HEK293 (cell line): Measurements from ENCODE around the gene CPA4.

ENCODE experiments used
- CTCF ChIA-PET: fragments of 350-600 bp; formaldehyde crosslinking; extraction: SDS; loops from one replicate; lab custom pipeline; 2021; ENCODE audit warnings: antibody characterized with exemption; lab: Yijun Ruan, JAX
- POLR2A ChIA-PET: fragments of 300-600 bp; formaldehyde crosslinking; extraction: SDS; loops from one replicate; lab custom pipeline; 2020; ENCODE audit warnings: antibody characterized with exemption, inconsistent platforms; lab: Yijun Ruan, JAX
- H3K27ac ChIP-seq: fragments of 200-500 bp; sonication (Bioruptor generic); 2 replicates; pipeline ENCODE4 v1.5.1; 2014; ENCODE audit warnings: low read depth, low read length, control low read depth, inconsistent platforms; ENCODE audit errors: extremely low read depth
- H3K36me3 ChIP-seq, 2 experiments: fragments of 200-500 bp in 1 of 2; sonication (Bioruptor generic) in 1 of 2; 1 replicate in 1 of 2; 2 replicates in 1 of 2; pipeline ENCODE4 v1.5.1; 2014 to 2017; ENCODE audit warnings: inconsistent platforms in 2 of 2, low read length in 2 of 2; ENCODE audit not compliant: control insufficient read depth in 2 of 2, insufficient read depth in 1 of 2
- H3K4me1 ChIP-seq: fragments of 200-500 bp; sonication (Bioruptor generic); 2 replicates; pipeline ENCODE4 v1.5.1; 2014; ENCODE audit warnings: mild to moderate bottlenecking, low read length, inconsistent platforms; ENCODE audit not compliant: control insufficient read depth, insufficient read depth
- H3K4me3 ChIP-seq: 2 replicates; pipeline ENCODE4 v1.5.1; 2011; ENCODE audit warnings: low read depth, mild to moderate bottlenecking, control low read depth, low read length, moderate library complexity
- H3K9me3 ChIP-seq: fragments of 200-500 bp; sonication (Bioruptor generic); 2 replicates; pipeline ENCODE4 v1.5.1; 2014; ENCODE audit warnings: low read depth, low read length, inconsistent platforms; ENCODE audit not compliant: control insufficient read depth, insufficient read depth
- KLF7 ChIP-seq: fragments of 450-650 bp; formaldehyde crosslinking; IDR thresholded peaks from 2 replicates; pipeline ENCODE4 v1.5.1; 2016; ENCODE audit warnings: missing biosample characterization, missing genetic modification characterization, borderline replicate concordance
- REST ChIP-seq: fragments of 450-650 bp; formaldehyde crosslinking; IDR thresholded peaks from 2 replicates; pipeline ENCODE4 v1.5.1; 2016; ENCODE audit warnings: missing biosample characterization, missing genetic modification characterization
- ZBTB17 ChIP-seq: fragments of 450-650 bp; formaldehyde crosslinking; IDR thresholded peaks from 2 replicates; pipeline ENCODE4 v1.5.1; 2016; ENCODE audit warnings: missing biosample characterization, missing genetic modification characterization
- ZBTB49 ChIP-seq: fragments of 450-650 bp; formaldehyde crosslinking; IDR thresholded peaks from 2 replicates; pipeline ENCODE4 v1.5.1; 2016; ENCODE audit warnings: missing biosample characterization, missing genetic modification characterization, low read depth
- ZFP3 ChIP-seq: fragments of 450-650 bp; formaldehyde crosslinking; IDR thresholded peaks from 2 replicates; pipeline ENCODE4 v1.5.1; 2016; ENCODE audit warnings: low read depth, missing biosample characterization, missing genetic modification characterization
- ZNF16 ChIP-seq: fragments of 450-650 bp; formaldehyde crosslinking; IDR thresholded peaks from 2 replicates; pipeline ENCODE4 v1.5.1; 2016; ENCODE audit warnings: low read depth, missing biosample characterization, missing genetic modification characterization
- ZNF19 ChIP-seq: fragments of 450-650 bp; formaldehyde crosslinking; IDR thresholded peaks from 2 replicates; pipeline ENCODE4; 2016; ENCODE audit warnings: missing biosample characterization, missing genetic modification characterization, low read depth
- ZNF223 ChIP-seq: fragments of 450-650 bp; formaldehyde crosslinking; IDR thresholded peaks from 2 replicates; pipeline ENCODE4 v1.5.1; 2016; ENCODE audit warnings: missing biosample characterization, missing genetic modification characterization
- ZNF24 ChIP-seq: fragments of 450-650 bp; formaldehyde crosslinking; IDR thresholded peaks from 2 replicates; pipeline ENCODE4 v1.5.1; 2016; ENCODE audit warnings: missing biosample characterization, missing genetic modification characterization
- ZNF302 ChIP-seq: fragments of 450-650 bp; formaldehyde crosslinking; IDR thresholded peaks from 2 replicates; pipeline ENCODE4 v1.5.1; 2016; ENCODE audit warnings: missing biosample characterization, missing genetic modification characterization, low read depth
- ZNF354C ChIP-seq: fragments of 450-650 bp; formaldehyde crosslinking; IDR thresholded peaks from 2 replicates; pipeline ENCODE4 v1.5.1; 2016; ENCODE audit warnings: missing biosample characterization, missing genetic modification characterization, low read depth, borderline replicate concordance
- ZNF473 ChIP-seq: fragments of 450-650 bp; formaldehyde crosslinking; IDR thresholded peaks from 2 replicates; pipeline ENCODE4 v1.5.1; 2017; ENCODE audit warnings: missing biosample characterization, missing genetic modification characterization
- ZNF48 ChIP-seq: fragments of 450-650 bp; formaldehyde crosslinking; IDR thresholded peaks from 2 replicates; pipeline ENCODE4 v1.5.1; 2016; ENCODE audit warnings: missing biosample characterization, missing genetic modification characterization
- ZNF548 ChIP-seq: fragments of 450-650 bp; formaldehyde crosslinking; IDR thresholded peaks from 2 replicates; pipeline ENCODE4 v1.5.1; 2016; ENCODE audit warnings: missing biosample characterization, missing genetic modification characterization
- ZNF549 ChIP-seq: fragments of 450-650 bp; IDR thresholded peaks from 2 replicates; pipeline ENCODE4 v1.5.1; 2018; ENCODE audit warnings: missing biosample characterization, missing genetic modification characterization, mild to moderate bottlenecking, inconsistent platforms, moderate library complexity
- ZNF623 ChIP-seq: fragments of 450-650 bp; formaldehyde crosslinking; IDR thresholded peaks from 2 replicates; pipeline ENCODE4 v1.5.1; 2016; ENCODE audit warnings: missing biosample characterization, missing genetic modification characterization
- ZNF660 ChIP-seq: fragments of 450-650 bp; IDR thresholded peaks from 2 replicates; pipeline ENCODE4 v1.5.1; 2018; ENCODE audit warnings: missing biosample characterization, mild to moderate bottlenecking, missing genetic modification characterization
- ZNF776 ChIP-seq: fragments of 450-650 bp; formaldehyde crosslinking; IDR thresholded peaks from 2 replicates; pipeline ENCODE4 v1.5.0; 2017; ENCODE audit warnings: missing biosample characterization, missing genetic modification characterization, borderline replicate concordance
- ZSCAN18 ChIP-seq: fragments of 450-650 bp; formaldehyde crosslinking; IDR thresholded peaks from 2 replicates; pipeline ENCODE4 v1.5.1; 2016; ENCODE audit warnings: missing biosample characterization, missing genetic modification characterization
- ZSCAN30 ChIP-seq: fragments of 450-650 bp; IDR thresholded peaks from 2 replicates; pipeline ENCODE4 v1.5.1; 2018; ENCODE audit warnings: missing biosample characterization, mild to moderate bottlenecking, missing genetic modification characterization, moderate library complexity
- TF ChIP-seq, protein P1 (sequence below): fragments of 450-650 bp; formaldehyde crosslinking; conservative IDR thresholded peaks from 2 replicates; pipeline ENCODE4 v1.5.1; 2016; ENCODE audit warnings: low read depth, missing biosample characterization, missing genetic modification characterization
- TF ChIP-seq, protein P2 (sequence below): fragments of 450-650 bp; formaldehyde crosslinking; IDR thresholded peaks from 2 replicates; pipeline ENCODE4 v1.5.1; 2016; ENCODE audit warnings: missing biosample characterization, missing genetic modification characterization

Gene CPA4

DNA sequence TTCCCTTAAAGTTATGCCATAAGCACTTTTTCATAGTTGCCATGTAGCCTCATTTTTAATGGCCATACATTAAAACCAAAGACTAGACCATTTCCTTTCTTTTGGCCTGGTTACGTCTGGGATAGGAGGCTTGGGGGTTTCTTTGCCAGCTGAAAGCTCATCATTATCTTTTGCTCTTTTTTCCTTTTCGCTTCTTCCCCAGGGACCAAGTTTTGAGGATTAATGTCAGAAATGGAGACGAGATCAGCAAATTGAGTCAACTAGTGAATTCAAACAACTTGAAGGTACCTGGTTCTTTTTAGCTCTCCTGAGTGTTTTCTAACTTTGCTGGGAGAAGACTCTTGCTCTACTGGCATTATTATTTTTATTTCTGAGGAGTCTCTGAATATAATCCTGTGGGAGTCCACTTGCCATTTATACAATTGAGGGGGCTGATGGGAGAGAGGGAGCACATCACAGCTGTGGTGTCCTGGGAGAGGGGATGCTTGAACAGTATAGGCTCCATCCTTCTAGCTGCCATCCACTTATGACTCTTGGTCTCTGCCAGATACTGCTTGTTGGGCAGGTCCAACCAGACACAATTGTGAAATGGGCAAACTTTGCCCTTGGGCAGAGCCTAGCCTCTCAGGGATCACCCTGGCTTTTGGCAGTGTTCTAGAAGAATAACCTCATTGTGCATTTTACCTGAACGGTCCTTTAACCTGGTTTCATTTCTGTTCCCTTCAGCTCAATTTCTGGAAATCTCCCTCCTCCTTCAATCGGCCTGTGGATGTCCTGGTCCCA lies 5.8 kb downstream of the CPA4 start (continued):
- TF ChIP-seq REST (tag by site-specific recombination) (no peak), ZNF549 (tag by site-specific recombination) (no peak), ZNF48 (tag by site-specific recombination) (no peak), ZNF354C (tag by site-specific recombination) (no peak), ZNF24 (no peak), ZSCAN30 (no peak), ZNF302 (tag by site-specific recombination) (no peak), ZNF776 (tag by site-specific recombination) (no peak)
- TF ChIP-seq, all 188 proteins: peak for 0

DNA sequence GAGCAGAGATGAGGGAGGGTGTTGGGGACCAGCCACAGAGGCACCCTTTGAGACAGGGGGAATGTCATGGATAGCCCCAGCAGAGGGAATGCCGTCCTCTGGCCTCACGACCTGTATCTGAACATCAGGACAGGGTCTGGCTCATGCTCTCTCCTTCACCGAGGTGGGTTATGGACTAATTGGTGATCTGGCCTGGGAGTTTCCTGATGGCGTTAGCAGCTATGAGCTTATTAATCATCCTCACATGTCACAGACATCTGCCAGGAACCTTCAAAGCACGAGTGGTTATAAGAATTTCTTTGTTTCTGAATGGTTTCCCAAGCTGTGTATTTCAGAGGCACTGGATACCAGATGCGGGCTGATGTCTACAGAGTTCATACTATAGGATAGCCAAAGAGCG lies 6.9 kb downstream of the CPA4 start:
- H3K27ac ChIP-seq = no peak overlapping the region
- H3K4me3 ChIP-seq = no peak overlapping the region
- H3K9me3 ChIP-seq = no peaks in the 10 kb centered on the region
- POLR2A ChIA-PET = no interaction called here
- CTCF ChIA-PET = interaction anchor here (0.7 kb wide), 1 partner anchor 532 kb away, joined by 3 read pairs; no protein-coding TSS in a partner anchor
- no peaks in the 10 kb centered on the region for H3K36me3 ChIP-seq
- H3K4me1 ChIP-seq = no peaks in the 10 kb centered on the region
- no peak for TF ChIP-seq ZNF16 (tag by site-specific recombination)
- TF ChIP-seq ZNF473 (tag by site-specific recombination) = no peak
- no peak for TF ChIP-seq ZSCAN18 (tag by site-specific recombination)
- no peak for TF ChIP-seq ZNF660 (tag by site-specific recombination)
- TF ChIP-seq, protein P1, sequence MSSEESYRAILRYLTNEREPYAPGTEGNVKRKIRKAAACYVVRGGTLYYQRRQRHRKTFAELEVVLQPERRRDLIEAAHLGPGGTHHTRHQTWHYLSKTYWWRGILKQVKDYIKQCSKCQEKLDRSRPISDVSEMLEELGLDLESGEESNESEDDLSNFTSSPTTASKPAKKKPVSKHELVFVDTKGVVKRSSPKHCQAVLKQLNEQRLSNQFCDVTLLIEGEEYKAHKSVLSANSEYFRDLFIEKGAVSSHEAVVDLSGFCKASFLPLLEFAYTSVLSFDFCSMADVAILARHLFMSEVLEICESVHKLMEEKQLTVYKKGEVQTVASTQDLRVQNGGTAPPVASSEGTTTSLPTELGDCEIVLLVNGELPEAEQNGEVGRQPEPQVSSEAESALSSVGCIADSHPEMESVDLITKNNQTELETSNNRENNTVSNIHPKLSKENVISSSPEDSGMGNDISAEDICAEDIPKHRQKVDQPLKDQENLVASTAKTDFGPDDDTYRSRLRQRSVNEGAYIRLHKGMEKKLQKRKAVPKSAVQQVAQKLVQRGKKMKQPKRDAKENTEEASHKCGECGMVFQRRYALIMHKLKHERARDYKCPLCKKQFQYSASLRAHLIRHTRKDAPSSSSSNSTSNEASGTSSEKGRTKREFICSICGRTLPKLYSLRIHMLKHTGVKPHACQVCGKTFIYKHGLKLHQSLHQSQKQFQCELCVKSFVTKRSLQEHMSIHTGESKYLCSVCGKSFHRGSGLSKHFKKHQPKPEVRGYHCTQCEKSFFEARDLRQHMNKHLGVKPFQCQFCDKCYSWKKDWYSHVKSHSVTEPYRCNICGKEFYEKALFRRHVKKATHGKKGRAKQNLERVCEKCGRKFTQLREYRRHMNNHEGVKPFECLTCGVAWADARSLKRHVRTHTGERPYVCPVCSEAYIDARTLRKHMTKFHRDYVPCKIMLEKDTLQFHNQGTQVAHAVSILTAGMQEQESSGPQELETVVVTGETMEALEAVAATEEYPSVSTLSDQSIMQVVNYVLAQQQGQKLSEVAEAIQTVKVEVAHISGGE (tag by site-specific recombination) = no peak
- TF ChIP-seq ZFP3 = no peak
- TF ChIP-seq ZBTB17 (tag by site-specific recombination) = no peak
- no peak for TF ChIP-seq ZNF548 (tag by site-specific recombination)
- TF ChIP-seq ZNF623 = no peak
- TF ChIP-seq, protein P2, sequence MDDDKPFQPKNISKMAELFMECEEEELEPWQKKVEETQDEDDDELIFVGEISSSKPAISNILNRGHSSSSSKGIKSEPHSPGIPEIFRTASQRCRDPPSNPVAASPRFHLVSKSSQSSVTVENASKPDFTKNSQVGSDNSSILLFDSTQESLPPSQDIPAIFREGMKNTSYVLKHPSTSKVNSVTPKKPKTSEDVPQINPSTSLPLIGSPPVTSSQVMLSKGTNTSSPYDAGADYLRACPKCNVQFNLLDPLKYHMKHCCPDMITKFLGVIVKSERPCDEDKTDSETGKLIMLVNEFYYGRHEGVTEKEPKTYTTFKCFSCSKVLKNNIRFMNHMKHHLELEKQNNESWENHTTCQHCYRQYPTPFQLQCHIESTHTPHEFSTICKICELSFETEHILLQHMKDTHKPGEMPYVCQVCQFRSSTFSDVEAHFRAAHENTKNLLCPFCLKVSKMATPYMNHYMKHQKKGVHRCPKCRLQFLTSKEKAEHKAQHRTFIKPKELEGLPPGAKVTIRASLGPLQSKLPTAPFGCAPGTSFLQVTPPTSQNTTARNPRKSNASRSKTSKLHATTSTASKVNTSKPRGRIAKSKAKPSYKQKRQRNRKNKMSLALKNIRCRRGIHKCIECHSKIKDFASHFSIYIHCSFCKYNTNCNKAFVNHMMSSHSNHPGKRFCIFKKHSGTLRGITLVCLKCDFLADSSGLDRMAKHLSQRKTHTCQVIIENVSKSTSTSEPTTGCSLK (tag by site-specific recombination) = no peak
- TF ChIP-seq ZNF223 (tag by site-specific recombination) = no peak
- no peak for TF ChIP-seq KLF7 (tag by site-specific recombination)
- TF ChIP-seq ZNF19 (tag by site-specific recombination) = no peak
- no peak for TF ChIP-seq ZBTB49 (tag by site-specific recombination)
